ENCODE data around the gene PCCA. TPM values are rescaled to one million over a fixed set of nuclear protein-coding genes. Genes with fewer than 3 reads are reported as not detected.

PCCA gene
- polyA plus RNA-seq, 2 donors: 11.1 to 15.2 TPM

GRCh38 chr13:100483139-100483538, 394.2 kb downstream of the PCCA start:
- 83 to 87% methylated on average over 6 of the region's 6 CpGs for WGBS, 2 donors
- Histone ChIP-seq H3K27ac (ENCODE audit: low read depth in 2 of 2, low read length in 1 of 2) (no peak overlapping the region), H3K9me3 (ENCODE audit: control insufficient read depth in 2 of 2, insufficient read depth in 1 of 2, low read depth in 1 of 2, low read length in 1 of 2) (peaks cover 0 to 3% of the 10 kb centered on the region in 2 donors), H3K36me3 (ENCODE audit: control insufficient read depth in 2 of 2, insufficient read depth in 2 of 2, low read length in 1 of 2) (no peaks in the 10 kb centered on the region), H3K4me1 (ENCODE audit: control insufficient read depth in 2 of 2, insufficient read depth in 2 of 2, low read length in 1 of 2) (peaks cover 4% of the 10 kb centered on the region in 2 donors), H3K4me3 (ENCODE audit: low read depth in 1 of 2, low read length in 2 of 2) (no peak overlapping the region), H3K27me3 (ENCODE audit: control insufficient read depth in 1 of 2, insufficient read depth in 2 of 2, low read length in 2 of 2) (no peaks in the 10 kb centered on the region)

- WGBS, 2 donors: 63 to 68% methylated on average over 8 of the region's 8 CpGs
- no peaks in the 10 kb centered on the region for H3K9me3 ChIP-seq (ENCODE audit: control insufficient read depth in 2 of 2, insufficient read depth in 1 of 2, low read depth in 1 of 2, low read length in 1 of 2)
These were observed 395.0 kb downstream of the PCCA start for GRCh38 chr13:100483841-100484381.

GRCh38 chr13:100484702-100485101, 395.8 kb downstream of the PCCA start:
- no peaks in the 10 kb centered on the region for H3K27me3 ChIP-seq (ENCODE audit: control insufficient read depth in 1 of 2, insufficient read depth in 2 of 2, low read length in 2 of 2)
- H3K9me3 ChIP-seq (ENCODE audit: control insufficient read depth in 2 of 2, insufficient read depth in 1 of 2, low read depth in 1 of 2, low read length in 1 of 2): no peaks in the 10 kb centered on the region
- peaks cover 0 to 4% of the 10 kb centered on the region in 2 donors for H3K4me1 ChIP-seq (ENCODE audit: control insufficient read depth in 2 of 2, insufficient read depth in 2 of 2, low read length in 1 of 2)
- H3K27ac ChIP-seq (ENCODE audit: low read depth in 2 of 2, low read length in 1 of 2): no peak overlapping the region
- no peak overlapping the region for H3K4me3 ChIP-seq (ENCODE audit: low read depth in 1 of 2, low read length in 2 of 2)
- 79 to 83% methylated on average over 3 of the region's 3 CpGs for WGBS, 2 donors
- no peaks in the 10 kb centered on the region for H3K36me3 ChIP-seq (ENCODE audit: control insufficient read depth in 2 of 2, insufficient read depth in 2 of 2, low read length in 1 of 2)

More at GRCh38 chr13:100483841-100484381, 395.0 kb downstream of the PCCA start:
- H3K4me1 ChIP-seq (ENCODE audit: control insufficient read depth in 2 of 2, insufficient read depth in 2 of 2, low read length in 1 of 2): peaks cover 0 to 4% of the 10 kb centered on the region in 2 donors
- no peaks in the 10 kb centered on the region for H3K36me3 ChIP-seq (ENCODE audit: control insufficient read depth in 2 of 2, insufficient read depth in 2 of 2, low read length in 1 of 2)
- H3K27me3 ChIP-seq (ENCODE audit: control insufficient read depth in 1 of 2, insufficient read depth in 2 of 2, low read length in 2 of 2): no peaks in the 10 kb centered on the region
- no peak overlapping the region for H3K27ac ChIP-seq (ENCODE audit: low read depth in 2 of 2, low read length in 1 of 2)
- H3K4me3 ChIP-seq (ENCODE audit: low read depth in 1 of 2, low read length in 2 of 2): no peak overlapping the region

GRCh38 chr13:100485265-100485664, 396.4 kb downstream of the PCCA start:
- Histone ChIP-seq H3K4me1 (ENCODE audit: control insufficient read depth in 2 of 2, insufficient read depth in 2 of 2, low read length in 1 of 2) (peaks cover 0 to 4% of the 10 kb centered on the region in 2 donors), H3K27ac (ENCODE audit: low read depth in 2 of 2, low read length in 1 of 2) (no peak overlapping the region), H3K36me3 (ENCODE audit: control insufficient read depth in 2 of 2, insufficient read depth in 2 of 2, low read length in 1 of 2) (no peaks in the 10 kb centered on the region), H3K9me3 (ENCODE audit: control insufficient read depth in 2 of 2, insufficient read depth in 1 of 2, low read depth in 1 of 2, low read length in 1 of 2) (no peaks in the 10 kb centered on the region), H3K27me3 (ENCODE audit: control insufficient read depth in 1 of 2, insufficient read depth in 2 of 2, low read length in 2 of 2) (no peaks in the 10 kb centered on the region), H3K4me3 (ENCODE audit: low read depth in 1 of 2, low read length in 2 of 2) (no peak overlapping the region)
- 86 to 88% methylated on average over 2 of the region's 2 CpGs for WGBS, 2 donors

- H3K27ac ChIP-seq (ENCODE audit: low read depth in 2 of 2, low read length in 1 of 2): peak overlapping the region in 1 of 2 donors; percentile 17
- H3K4me3 ChIP-seq (ENCODE audit: low read depth in 1 of 2, low read length in 2 of 2): no peak overlapping the region
- H3K36me3 ChIP-seq (ENCODE audit: control insufficient read depth in 2 of 2, insufficient read depth in 2 of 2, low read length in 1 of 2): no peaks in the 10 kb centered on the region
- 50 to 60% methylated on average over 4 of the region's 4 CpGs for WGBS, 2 donors
- H3K27me3 ChIP-seq (ENCODE audit: control insufficient read depth in 1 of 2, insufficient read depth in 2 of 2, low read length in 2 of 2): no peaks in the 10 kb centered on the region
- no peaks in the 10 kb centered on the region for H3K9me3 ChIP-seq (ENCODE audit: control insufficient read depth in 2 of 2, insufficient read depth in 1 of 2, low read depth in 1 of 2, low read length in 1 of 2)
- H3K4me1 ChIP-seq (ENCODE audit: control insufficient read depth in 2 of 2, insufficient read depth in 2 of 2, low read length in 1 of 2): peaks cover 0 to 2% of the 10 kb centered on the region in 2 donors
These were observed 401.8 kb downstream of the PCCA start for GRCh38 chr13:100490692-100491091.

- H3K36me3 ChIP-seq (ENCODE audit: control insufficient read depth in 2 of 2, insufficient read depth in 2 of 2, low read length in 1 of 2): no peaks in the 10 kb centered on the region
- no peak overlapping the region for H3K4me3 ChIP-seq (ENCODE audit: low read depth in 1 of 2, low read length in 2 of 2)
- no peaks in the 10 kb centered on the region for H3K27me3 ChIP-seq (ENCODE audit: control insufficient read depth in 1 of 2, insufficient read depth in 2 of 2, low read length in 2 of 2)
- no peak overlapping the region for H3K27ac ChIP-seq (ENCODE audit: low read depth in 2 of 2, low read length in 1 of 2)
- H3K9me3 ChIP-seq (ENCODE audit: control insufficient read depth in 2 of 2, insufficient read depth in 1 of 2, low read depth in 1 of 2, low read length in 1 of 2): no peaks in the 10 kb centered on the region
- H3K4me1 ChIP-seq (ENCODE audit: control insufficient read depth in 2 of 2, insufficient read depth in 2 of 2, low read length in 1 of 2): peaks cover 0 to 2% of the 10 kb centered on the region in 2 donors
- 72 to 76% methylated on average over 8 of the region's 8 CpGs for whole genome bisulfite sequencing, 2 donors
These were observed 402.4 kb downstream of the PCCA start for GRCh38 chr13:100491164-100491842.

GRCh38 chr13:100493418-100493817, 404.5 kb downstream of the PCCA start:
- Histone ChIP-seq H3K36me3 (ENCODE audit: control insufficient read depth in 2 of 2, insufficient read depth in 2 of 2, low read length in 1 of 2) (no peaks in the 10 kb centered on the region), H3K4me1 (ENCODE audit: control insufficient read depth in 2 of 2, insufficient read depth in 2 of 2, low read length in 1 of 2) (peaks cover 0 to 2% of the 10 kb centered on the region in 2 donors), H3K27ac (ENCODE audit: low read depth in 2 of 2, low read length in 1 of 2) (no peak overlapping the region), H3K27me3 (ENCODE audit: control insufficient read depth in 1 of 2, insufficient read depth in 2 of 2, low read length in 2 of 2) (no peaks in the 10 kb centered on the region), H3K4me3 (ENCODE audit: low read depth in 1 of 2, low read length in 2 of 2) (no peak overlapping the region), H3K9me3 (ENCODE audit: control insufficient read depth in 2 of 2, insufficient read depth in 1 of 2, low read depth in 1 of 2, low read length in 1 of 2) (no peaks in the 10 kb centered on the region)
- 87 to 91% methylated on average over 7 of the region's 7 CpGs for WGBS, 2 donors

- WGBS, 2 donors: 93 to 99% methylated on average over 1 of the region's 1 CpG
- peaks cover 0 to 2% of the 10 kb centered on the region in 2 donors for H3K4me1 ChIP-seq (ENCODE audit: control insufficient read depth in 2 of 2, insufficient read depth in 2 of 2, low read length in 1 of 2)
These were observed 406.6 kb downstream of the PCCA start for GRCh38 chr13:100495455-100495854.

GRCh38 chr13:100497389-100497788, 408.5 kb downstream of the PCCA start:
- 96 to 97% methylated on average over 1 of the region's 1 CpG for WGBS, 2 donors

More at GRCh38 chr13:100495455-100495854, 406.6 kb downstream of the PCCA start:
- Histone ChIP-seq H3K9me3 (ENCODE audit: control insufficient read depth in 2 of 2, insufficient read depth in 1 of 2, low read depth in 1 of 2, low read length in 1 of 2) (no peaks in the 10 kb centered on the region), H3K4me3 (ENCODE audit: low read depth in 1 of 2, low read length in 2 of 2) (no peak overlapping the region), H3K27me3 (ENCODE audit: control insufficient read depth in 1 of 2, insufficient read depth in 2 of 2, low read length in 2 of 2) (no peaks in the 10 kb centered on the region), H3K27ac (ENCODE audit: low read depth in 2 of 2, low read length in 1 of 2) (no peak overlapping the region), H3K36me3 (ENCODE audit: control insufficient read depth in 2 of 2, insufficient read depth in 2 of 2, low read length in 1 of 2) (no peaks in the 10 kb centered on the region)

GRCh38 chr13:100502446-100502845, 413.6 kb downstream of the PCCA start:
- WGBS, 2 donors: 61 to 63% methylated on average over 2 of the region's 2 CpGs
- no peak overlapping the region for H3K4me3 ChIP-seq (ENCODE audit: low read depth in 1 of 2, low read length in 2 of 2)

More at GRCh38 chr13:100497389-100497788, 408.5 kb downstream of the PCCA start:
- Histone ChIP-seq H3K4me1 (ENCODE audit: control insufficient read depth in 2 of 2, insufficient read depth in 2 of 2, low read length in 1 of 2) (no peaks in the 10 kb centered on the region), H3K9me3 (ENCODE audit: control insufficient read depth in 2 of 2, insufficient read depth in 1 of 2, low read depth in 1 of 2, low read length in 1 of 2) (no peaks in the 10 kb centered on the region), H3K27me3 (ENCODE audit: control insufficient read depth in 1 of 2, insufficient read depth in 2 of 2, low read length in 2 of 2) (no peaks in the 10 kb centered on the region), H3K36me3 (ENCODE audit: control insufficient read depth in 2 of 2, insufficient read depth in 2 of 2, low read length in 1 of 2) (no peaks in the 10 kb centered on the region), H3K4me3 (ENCODE audit: low read depth in 1 of 2, low read length in 2 of 2) (no peak overlapping the region), H3K27ac (ENCODE audit: low read depth in 2 of 2, low read length in 1 of 2) (no peak overlapping the region)

More at GRCh38 chr13:100502446-100502845, 413.6 kb downstream of the PCCA start:
- peaks cover 0 to 3% of the 10 kb centered on the region in 2 donors for H3K4me1 ChIP-seq (ENCODE audit: control insufficient read depth in 2 of 2, insufficient read depth in 2 of 2, low read length in 1 of 2)
- no peak overlapping the region for H3K27ac ChIP-seq (ENCODE audit: low read depth in 2 of 2, low read length in 1 of 2)
- no peaks in the 10 kb centered on the region for H3K27me3 ChIP-seq (ENCODE audit: control insufficient read depth in 1 of 2, insufficient read depth in 2 of 2, low read length in 2 of 2)
- H3K36me3 ChIP-seq (ENCODE audit: control insufficient read depth in 2 of 2, insufficient read depth in 2 of 2, low read length in 1 of 2): no peaks in the 10 kb centered on the region
- no peaks in the 10 kb centered on the region for H3K9me3 ChIP-seq (ENCODE audit: control insufficient read depth in 2 of 2, insufficient read depth in 1 of 2, low read depth in 1 of 2, low read length in 1 of 2)

All from esophagus (tissue), 2 donors.